ENCODE results near the gene PUS10. TPM values are rescaled to one million over a fixed set of nuclear protein-coding genes. Genes with fewer than 3 reads are reported as not detected.

Gene PUS10
- total RNA-seq, 1 experiment from 2014 or later, result 5.2 TPM

DNA sequence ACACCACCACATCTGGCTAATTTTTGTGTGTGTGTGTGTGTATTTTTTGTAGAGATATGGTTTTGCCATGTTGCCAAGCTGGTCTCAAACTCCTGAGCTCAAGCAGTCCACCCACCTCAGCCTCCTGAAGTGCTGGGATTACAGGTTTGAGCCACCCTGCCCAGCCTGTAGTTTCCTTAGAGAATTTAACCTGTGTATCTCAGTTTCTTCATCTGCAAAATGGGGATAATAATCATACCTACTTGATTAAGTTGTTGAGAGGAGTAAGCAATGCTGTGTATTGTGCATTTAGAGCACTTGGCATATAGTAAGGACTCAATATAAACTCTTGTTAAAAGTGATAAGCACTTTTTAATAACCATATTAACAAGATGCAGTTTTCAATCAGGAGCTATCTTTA, 41.3 kb upstream of the PUS10 start:
- no peak for DNase-seq (ENCODE audit: low read depth, low spot score)
- CTCF ChIA-PET, result no interaction called here
- intact Hi-C loops (cut with micrococcal nuclease; ENCODE audit: unreplicated experiment) (no loop called here), in situ Hi-C loops (cut with HindIII; ENCODE audit: low pct_unique_long_range_greater_than_20kb, low sequenced_read_pairs) (no loop called here)
- no peaks in the 10 kb centered on the region for H3K36me3 ChIP-seq (ENCODE audit: control insufficient read depth, insufficient read depth, low read length)
- H3K4me1 ChIP-seq (ENCODE audit: control insufficient read depth, insufficient read depth, low read length), result no peaks in the 10 kb centered on the region
- no peaks in the 10 kb centered on the region for H3K9me3 ChIP-seq (ENCODE audit: control insufficient read depth, insufficient read depth, low read depth, low read length)
- POLR2A ChIA-PET, result no interaction called here
- TF ChIP-seq, protein P1, sequence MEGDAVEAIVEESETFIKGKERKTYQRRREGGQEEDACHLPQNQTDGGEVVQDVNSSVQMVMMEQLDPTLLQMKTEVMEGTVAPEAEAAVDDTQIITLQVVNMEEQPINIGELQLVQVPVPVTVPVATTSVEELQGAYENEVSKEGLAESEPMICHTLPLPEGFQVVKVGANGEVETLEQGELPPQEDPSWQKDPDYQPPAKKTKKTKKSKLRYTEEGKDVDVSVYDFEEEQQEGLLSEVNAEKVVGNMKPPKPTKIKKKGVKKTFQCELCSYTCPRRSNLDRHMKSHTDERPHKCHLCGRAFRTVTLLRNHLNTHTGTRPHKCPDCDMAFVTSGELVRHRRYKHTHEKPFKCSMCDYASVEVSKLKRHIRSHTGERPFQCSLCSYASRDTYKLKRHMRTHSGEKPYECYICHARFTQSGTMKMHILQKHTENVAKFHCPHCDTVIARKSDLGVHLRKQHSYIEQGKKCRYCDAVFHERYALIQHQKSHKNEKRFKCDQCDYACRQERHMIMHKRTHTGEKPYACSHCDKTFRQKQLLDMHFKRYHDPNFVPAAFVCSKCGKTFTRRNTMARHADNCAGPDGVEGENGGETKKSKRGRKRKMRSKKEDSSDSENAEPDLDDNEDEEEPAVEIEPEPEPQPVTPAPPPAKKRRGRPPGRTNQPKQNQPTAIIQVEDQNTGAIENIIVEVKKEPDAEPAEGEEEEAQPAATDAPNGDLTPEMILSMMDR (IDR thresholded peaks at IDR 0.05), result no peak
- TF ChIP-seq, protein P2, sequence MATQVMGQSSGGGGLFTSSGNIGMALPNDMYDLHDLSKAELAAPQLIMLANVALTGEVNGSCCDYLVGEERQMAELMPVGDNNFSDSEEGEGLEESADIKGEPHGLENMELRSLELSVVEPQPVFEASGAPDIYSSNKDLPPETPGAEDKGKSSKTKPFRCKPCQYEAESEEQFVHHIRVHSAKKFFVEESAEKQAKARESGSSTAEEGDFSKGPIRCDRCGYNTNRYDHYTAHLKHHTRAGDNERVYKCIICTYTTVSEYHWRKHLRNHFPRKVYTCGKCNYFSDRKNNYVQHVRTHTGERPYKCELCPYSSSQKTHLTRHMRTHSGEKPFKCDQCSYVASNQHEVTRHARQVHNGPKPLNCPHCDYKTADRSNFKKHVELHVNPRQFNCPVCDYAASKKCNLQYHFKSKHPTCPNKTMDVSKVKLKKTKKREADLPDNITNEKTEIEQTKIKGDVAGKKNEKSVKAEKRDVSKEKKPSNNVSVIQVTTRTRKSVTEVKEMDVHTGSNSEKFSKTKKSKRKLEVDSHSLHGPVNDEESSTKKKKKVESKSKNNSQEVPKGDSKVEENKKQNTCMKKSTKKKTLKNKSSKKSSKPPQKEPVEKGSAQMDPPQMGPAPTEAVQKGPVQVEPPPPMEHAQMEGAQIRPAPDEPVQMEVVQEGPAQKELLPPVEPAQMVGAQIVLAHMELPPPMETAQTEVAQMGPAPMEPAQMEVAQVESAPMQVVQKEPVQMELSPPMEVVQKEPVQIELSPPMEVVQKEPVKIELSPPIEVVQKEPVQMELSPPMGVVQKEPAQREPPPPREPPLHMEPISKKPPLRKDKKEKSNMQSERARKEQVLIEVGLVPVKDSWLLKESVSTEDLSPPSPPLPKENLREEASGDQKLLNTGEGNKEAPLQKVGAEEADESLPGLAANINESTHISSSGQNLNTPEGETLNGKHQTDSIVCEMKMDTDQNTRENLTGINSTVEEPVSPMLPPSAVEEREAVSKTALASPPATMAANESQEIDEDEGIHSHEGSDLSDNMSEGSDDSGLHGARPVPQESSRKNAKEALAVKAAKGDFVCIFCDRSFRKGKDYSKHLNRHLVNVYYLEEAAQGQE (IDR thresholded peaks at IDR 0.05; ENCODE audit: insufficient read depth in 1 of 2, low read depth in 2 of 2, low read length in 1 of 2), result no peak
- no peak for TF ChIP-seq SIN3A (IDR thresholded peaks at IDR 0.05; ENCODE audit: borderline replicate concordance, insufficient read depth, low read depth, low read length)
- no peak for TF ChIP-seq POLR2AphosphoS5 (IDR thresholded peaks at IDR 0.05; ENCODE audit: low read depth, low read length)
- no peak for TF ChIP-seq TCF7L2 (IDR thresholded peaks at IDR 0.05; ENCODE audit: low read depth, low read length)
- ATAC-seq, result no peak
- no peak overlapping the region for H3K27ac ChIP-seq (ENCODE audit: low read length)
- BruUV-seq (replicated peaks), result no TSS peak
- H3K27me3 ChIP-seq (ENCODE audit: control insufficient read depth, insufficient read depth, low read length), result no peaks in the 10 kb centered on the region
- H3K4me3 ChIP-seq (ENCODE audit: low read depth in 2 of 2, low read length in 2 of 2), result no peak overlapping the region

DNA sequence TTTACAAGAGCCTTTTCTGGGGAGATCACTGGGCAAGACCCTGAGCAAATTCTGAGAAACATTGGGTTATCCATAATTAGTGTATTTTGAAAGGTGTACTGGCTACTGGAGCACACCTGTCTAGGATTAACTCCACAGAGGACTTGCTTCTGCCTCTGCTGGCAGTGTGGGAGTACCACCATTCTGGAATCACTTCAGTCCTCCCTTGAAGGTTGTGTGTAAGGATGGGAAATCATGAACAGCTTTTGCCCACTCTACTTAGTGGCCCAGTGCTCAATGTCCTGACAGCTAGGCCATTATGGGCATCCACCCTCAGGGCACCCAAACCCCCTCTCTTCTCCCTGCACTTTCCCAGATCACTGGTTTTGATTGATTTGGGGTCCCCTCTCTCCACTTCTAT, 39.5 kb upstream of the PUS10 start:
- H3K9me3 ChIP-seq (ENCODE audit: control insufficient read depth, insufficient read depth, low read depth, low read length), result no peaks in the 10 kb centered on the region
- H3K27me3 ChIP-seq (ENCODE audit: control insufficient read depth, insufficient read depth, low read length), result no peaks in the 10 kb centered on the region
- H3K4me3 ChIP-seq (ENCODE audit: low read depth in 2 of 2, low read length in 2 of 2), result no peak overlapping the region
- H3K36me3 ChIP-seq (ENCODE audit: control insufficient read depth, insufficient read depth, low read length), result no peaks in the 10 kb centered on the region
- in situ Hi-C loops (cut with HindIII; ENCODE audit: low pct_unique_long_range_greater_than_20kb, low sequenced_read_pairs) (no loop called here), intact Hi-C loops (cut with micrococcal nuclease; ENCODE audit: unreplicated experiment) (no loop called here)
- TF ChIP-seq TCF7L2 (IDR thresholded peaks at IDR 0.05; ENCODE audit: low read depth, low read length), result no peak
- TF ChIP-seq POLR2AphosphoS5 (IDR thresholded peaks at IDR 0.05; ENCODE audit: low read depth, low read length), result no peak
- TF ChIP-seq, protein P1 (IDR thresholded peaks at IDR 0.05), result no peak
- TF ChIP-seq, protein P2 (IDR thresholded peaks at IDR 0.05; ENCODE audit: insufficient read depth in 1 of 2, low read depth in 2 of 2, low read length in 1 of 2), result no peak
- TF ChIP-seq SIN3A (IDR thresholded peaks at IDR 0.05; ENCODE audit: borderline replicate concordance, insufficient read depth, low read depth, low read length), result no peak
- H3K27ac ChIP-seq (ENCODE audit: low read length), result no peak overlapping the region
- TSS peak; percentile 43 for BruUV-seq (replicated peaks)
- H3K4me1 ChIP-seq (ENCODE audit: control insufficient read depth, insufficient read depth, low read length), result no peaks in the 10 kb centered on the region
- DNase-seq (ENCODE audit: low read depth, low spot score) (no peak), ATAC-seq (no peak)
- ChIA-PET POLR2A (no interaction called here), CTCF (no interaction called here)
